Endometrial microvascular endothelial cells (primary cell): ENCODE results near the gene CRISPLD2. TPM values are rescaled to one million over a fixed set of nuclear protein-coding genes. Genes with fewer than 3 reads are reported as not detected.
"Not testable (repeated sequence)": the region's sequence is repeated elsewhere in the genome, so short reads cannot be mapped to it uniquely, and the experiment has no call there.

Experiments used
- in situ Hi-C: cut with HindIII; loops from 2 replicates; pipeline ENCODE4 v1.10.0; 2017; ENCODE audit warnings: low sequenced_read_pairs, low pct_unique_long_range_greater_than_20kb; ENCODE audit errors: inconsistent ontology term
- total RNA-seq: library from RNA; depleted of rRNA; stranded (reverse); fragments of >200 nt; gene quantifications from one replicate; pipeline ENCODE4 v1.2.3, GENCODE V29; 2015; ENCODE audit errors: inconsistent ontology term

The CRISPLD2 gene
- total RNA-seq, 1 donor from 2014 or later: 8.6 TPM

DNA sequence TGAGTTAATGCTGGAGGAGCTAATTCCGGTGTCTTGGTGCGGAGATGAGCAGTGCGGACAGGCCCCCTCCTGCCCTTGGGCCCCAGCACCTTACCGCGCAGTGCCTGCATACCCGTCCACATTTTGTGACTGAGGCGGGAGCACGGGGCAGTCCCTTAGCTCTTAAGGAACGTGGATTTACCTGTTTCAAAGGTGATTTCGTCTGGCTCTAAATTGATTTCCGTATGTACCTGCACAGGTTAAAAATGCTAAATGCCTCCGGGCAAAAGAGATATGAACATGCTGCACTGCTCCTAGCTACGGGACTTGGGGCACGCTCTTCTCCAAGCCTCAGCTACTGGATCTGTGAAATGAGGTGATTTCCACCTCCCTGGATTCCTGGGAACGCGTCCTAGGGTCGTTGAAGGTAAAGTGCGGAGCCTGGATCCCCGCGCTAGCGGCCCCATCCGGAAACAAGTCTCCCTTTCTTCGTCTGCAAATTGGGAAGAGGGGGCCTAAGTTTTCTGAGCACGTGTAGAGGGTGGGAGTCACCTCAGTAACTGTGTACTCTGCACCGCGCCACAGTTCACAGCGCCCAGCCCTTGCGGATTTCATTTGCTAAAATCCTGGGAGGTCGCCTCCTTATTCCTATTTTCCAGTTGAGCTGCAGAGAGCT is 669 bp upstream of the CRISPLD2 start:
- in situ Hi-C loops: no loop called here

DNA sequence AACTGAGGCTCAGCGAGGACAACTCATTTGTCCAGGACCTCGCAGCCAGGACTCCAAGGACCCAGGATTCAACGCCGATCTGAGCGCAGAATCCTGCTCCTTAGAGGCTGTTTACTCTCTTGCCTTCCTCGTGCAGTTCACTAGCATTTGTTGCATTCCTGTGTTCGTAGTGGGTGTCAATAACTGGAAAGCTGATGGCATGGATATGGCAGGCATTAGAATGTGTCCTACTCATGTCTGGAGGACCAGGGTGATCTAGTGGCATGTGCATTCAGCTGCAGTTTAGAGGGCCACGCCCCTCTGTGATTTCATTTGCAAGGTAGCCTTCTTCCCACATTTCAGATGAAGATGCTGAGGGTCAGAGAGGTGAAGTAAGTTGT is 510 bp downstream of the CRISPLD2 start:
- in situ Hi-C loops: no loop called here

DNA sequence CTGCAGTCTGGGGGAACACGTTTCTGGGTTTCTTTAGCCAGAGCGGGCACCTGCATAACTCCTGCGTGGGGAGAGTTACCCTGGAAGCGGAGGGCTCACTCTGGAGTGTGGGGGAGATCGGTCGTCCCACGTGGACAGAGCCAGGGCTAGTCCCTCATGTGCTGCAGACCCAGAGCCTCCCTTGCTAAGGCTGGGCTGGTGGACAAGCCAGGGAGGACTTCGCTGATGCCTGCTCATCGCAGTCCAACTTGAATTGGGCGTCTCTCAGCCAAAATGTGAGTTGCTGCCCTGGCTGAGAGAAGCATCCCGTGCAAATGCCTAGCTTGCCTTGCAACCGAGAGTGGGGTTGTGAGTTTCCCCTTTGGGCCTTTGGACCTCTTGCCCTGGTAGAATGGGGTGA is 986 bp downstream of the CRISPLD2 start:
- in situ Hi-C loops: no loop called here

- in situ Hi-C loops: no loop called here
Observed at GRCh38 chr16:84821179-84821578, 1.4 kb downstream of the CRISPLD2 start.

DNA sequence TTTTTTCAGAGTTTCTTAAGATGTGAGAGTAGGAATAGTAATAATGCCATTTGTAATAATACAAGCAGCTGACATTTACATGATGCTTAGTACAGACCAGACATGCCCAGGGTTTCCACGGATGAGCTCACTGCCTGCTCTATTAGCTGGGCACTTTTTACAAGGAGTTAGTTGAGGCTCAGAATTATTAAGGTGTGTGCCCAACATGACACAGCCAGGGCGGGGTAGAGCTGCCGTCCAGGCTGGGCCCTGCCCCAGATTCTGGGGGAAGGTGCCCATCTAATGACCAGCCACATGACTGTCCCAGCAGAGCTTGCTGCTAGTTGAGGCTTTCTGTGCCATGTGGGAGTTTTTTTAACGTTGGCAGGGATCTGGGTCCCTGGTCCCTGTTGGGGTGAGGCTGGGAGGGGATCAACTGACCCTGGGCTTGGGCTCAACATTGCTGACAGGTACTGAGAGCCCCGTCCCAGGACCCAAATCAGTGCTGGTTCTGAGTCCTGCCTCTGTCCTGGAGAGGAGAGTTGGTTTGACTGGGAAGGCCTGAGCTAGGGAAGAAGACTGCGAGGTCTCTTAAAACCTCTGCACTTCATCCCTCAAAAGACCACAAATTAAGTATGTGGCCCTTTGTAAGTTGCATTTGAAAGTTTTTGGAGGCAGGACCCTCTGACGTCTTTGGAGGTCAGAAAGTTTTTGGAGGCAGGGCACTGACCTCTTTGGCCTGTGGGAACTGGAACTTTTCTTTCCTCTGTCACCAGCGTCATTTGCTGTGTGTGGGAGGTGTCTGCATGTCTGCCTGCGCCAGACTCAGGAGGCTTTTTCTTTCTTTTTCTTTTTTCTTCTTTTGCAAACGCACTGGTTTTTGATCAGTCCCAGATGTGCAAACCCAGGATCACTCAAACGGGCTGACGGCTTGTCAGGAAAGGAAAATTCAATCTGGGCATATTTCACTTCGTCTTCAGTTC is 2.2 kb downstream of the CRISPLD2 start:
- in situ Hi-C loops: no loop called here

GRCh38 chr16:84822990-84823389 is 3.2 kb downstream of the CRISPLD2 start:
- in situ Hi-C loops: no loop called here

DNA sequence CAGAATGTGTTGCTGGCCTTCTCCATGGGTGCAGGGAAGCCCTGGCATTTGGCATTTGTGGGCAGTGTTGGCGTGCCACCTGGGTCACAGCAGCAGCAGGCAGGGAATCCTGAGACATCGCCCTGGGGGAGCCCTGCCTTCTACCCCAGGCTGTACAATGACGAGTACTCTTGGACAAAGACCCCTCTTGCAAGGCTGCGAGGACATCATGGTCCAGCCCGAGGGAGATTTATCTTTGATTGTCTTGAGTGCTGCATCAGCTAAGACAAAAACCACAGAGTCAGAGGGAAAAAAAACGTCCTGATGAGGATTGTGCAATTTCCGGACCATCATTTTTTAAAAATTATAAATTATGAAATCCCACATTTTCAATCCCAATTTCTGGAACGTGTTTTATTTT is 3.7 kb downstream of the CRISPLD2 start:
- in situ Hi-C loops: no loop called here

GRCh38 chr16:84823926-84824325 is 4.1 kb downstream of the CRISPLD2 start:
- in situ Hi-C loops: no loop called here

- in situ Hi-C loops: no loop called here
Observed at GRCh38 chr16:84825896-84826557, 6.2 kb downstream of the CRISPLD2 start.

GRCh38 chr16:84826558-84826941 is 6.8 kb downstream of the CRISPLD2 start:
- in situ Hi-C loops: no loop called here

GRCh38 chr16:84827131-84827574 is 7.4 kb downstream of the CRISPLD2 start:
- in situ Hi-C loops: no loop called here

GRCh38 chr16:84827897-84828296 is 8.1 kb downstream of the CRISPLD2 start:
- in situ Hi-C loops: no loop called here

DNA sequence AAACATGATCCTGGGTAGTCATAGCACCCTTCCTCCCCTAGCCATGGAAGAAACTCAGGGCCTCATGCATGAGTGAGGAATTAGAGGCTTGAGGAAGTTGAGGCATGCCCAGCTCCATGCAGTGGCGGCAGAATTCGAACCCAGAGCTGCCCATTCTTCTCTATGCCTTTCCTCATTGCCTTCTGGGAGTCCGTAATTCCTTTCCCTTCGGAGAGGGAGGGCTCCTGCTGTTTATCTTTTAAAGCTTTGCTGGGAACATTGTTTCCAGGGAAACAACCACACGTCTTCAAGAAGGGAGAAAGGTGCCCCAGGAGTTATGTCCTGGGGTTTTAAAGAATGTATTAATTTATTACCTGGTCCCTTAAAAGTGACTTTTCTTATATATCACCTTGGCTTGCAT is 8.5 kb downstream of the CRISPLD2 start:
- in situ Hi-C loops: no loop called here

GRCh38 chr16:84829168-84829965 is 9.6 kb downstream of the CRISPLD2 start:
- in situ Hi-C loops: no loop called here

DNA sequence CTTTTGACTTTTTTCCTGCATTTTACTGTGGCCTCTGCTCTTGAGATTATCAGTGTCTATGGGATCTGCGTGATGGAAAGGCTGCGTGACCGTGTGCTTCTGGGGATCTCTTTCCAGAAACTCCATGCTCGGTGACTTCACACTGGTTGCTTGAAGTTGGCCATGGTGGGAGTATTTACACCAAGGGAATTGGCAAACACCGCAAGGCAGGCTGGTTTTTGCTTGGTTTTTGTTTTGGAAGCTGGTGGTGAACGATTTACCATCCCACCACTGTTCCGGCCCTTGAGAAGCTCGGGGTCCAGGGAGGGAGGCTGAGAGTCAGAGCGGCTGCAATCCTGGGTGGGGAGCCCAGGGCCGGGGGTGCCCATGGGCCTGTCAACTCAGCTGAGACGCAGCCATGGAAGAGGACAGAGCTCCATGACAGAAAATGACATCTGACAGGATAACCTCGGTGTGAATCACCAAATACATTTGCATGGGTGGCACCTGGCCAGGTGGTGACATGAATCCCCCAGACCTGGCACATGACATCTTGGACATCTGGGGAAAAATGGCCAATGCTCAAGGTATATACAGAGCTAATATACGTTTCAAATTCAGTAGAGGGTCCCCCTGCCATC is 11.1 kb downstream of the CRISPLD2 start:
- in situ Hi-C loops: no loop called here

DNA sequence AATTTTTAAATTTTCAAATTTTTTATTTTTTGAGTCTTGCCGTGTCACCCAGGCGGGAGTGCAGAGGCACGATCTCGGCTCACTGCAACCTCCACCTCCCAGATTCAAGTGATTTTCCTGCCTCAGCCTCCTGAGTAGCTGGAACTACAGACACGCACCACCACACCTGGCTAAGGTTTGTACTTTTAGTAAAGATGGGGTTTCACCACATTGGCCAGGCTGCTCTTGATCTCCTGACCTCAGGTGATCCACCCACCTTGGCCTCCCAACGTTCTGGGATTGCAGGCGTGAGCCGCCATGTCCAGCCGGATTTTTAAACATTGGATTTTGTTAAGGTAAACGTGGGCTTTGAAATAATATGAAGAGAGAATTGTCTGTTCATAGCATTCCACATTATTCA is 11.9 kb downstream of the CRISPLD2 start:
- in situ Hi-C loops: not testable (repeated sequence)

GRCh38 chr16:84832488-84833143 is 12.8 kb downstream of the CRISPLD2 start:
- in situ Hi-C loops: no loop called here

DNA sequence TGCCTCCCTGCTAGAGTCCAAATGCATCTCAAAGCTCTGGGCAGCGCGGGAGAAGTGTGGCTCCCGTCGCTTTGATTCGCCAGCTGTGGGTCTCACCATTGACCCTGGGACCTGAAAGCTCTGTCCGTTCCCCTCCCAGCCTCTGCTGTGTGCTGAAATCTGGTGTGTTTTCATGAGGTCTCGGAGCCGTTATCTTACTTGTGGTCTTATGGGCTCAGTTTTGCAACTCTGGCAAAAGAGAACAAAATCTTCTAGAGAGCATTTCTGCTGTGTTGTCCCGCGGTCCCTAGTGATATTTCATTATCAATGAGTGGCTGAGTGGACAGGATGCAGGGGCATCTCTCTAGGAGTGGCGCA is 13.3 kb downstream of the CRISPLD2 start:
- in situ Hi-C loops: no loop called here
